Measurements from ENCODE around the gene SFPQ. TPM values are rescaled to one million over a fixed set of nuclear protein-coding genes. Genes with fewer than 3 reads are reported as not detected.

Gene SFPQ
- total and polyA plus RNA-seq, 2 of the 8 experiments (the other 6 are each of a cell fraction or from before 2014, with no cell fraction given): 118 to 469 TPM

GRCh38 chr1:35190784-35191183 is 2.2 kb downstream of the SFPQ start:
- Histone ChIP-seq H3K27ac (ENCODE audit: low read depth, low read length) (no peak overlapping the region), H3K23ac (ENCODE audit: insufficient read length) (no peak overlapping the region), H3K18ac (ENCODE audit: extremely low read depth, low read length) (no peak overlapping the region), H2AFZ (ENCODE audit: low read length) (no peak overlapping the region), H3K4ac (replicated peaks; ENCODE audit: insufficient read length, low read depth, low read length) (no peak overlapping the region), H2BK12ac (ENCODE audit: low read depth, low read length) (no peak overlapping the region), H3K79me2 (ENCODE audit: control insufficient read depth in 1 of 2, insufficient read depth in 2 of 2, low read length in 2 of 2) (peaks cover 23 to 72% of the 10 kb centered on the region in 2 experiments), H3K9ac (replicated peaks in 1 of 4; ENCODE audit: extremely low read depth in 1 of 4, low read depth in 3 of 4, low read length in 3 of 4) (peak overlapping the region in 3 of 4 experiments; percentile 9 to 77 (median 31); a peak in 4 of 7 replicates), H3K27me3 (replicated peaks in 1 of 4; ENCODE audit: control insufficient read depth in 3 of 4, extremely low read depth in 1 of 4, insufficient read depth in 3 of 4, low read length in 3 of 4) (no peaks in the 10 kb centered on the region), H2BK20ac (ENCODE audit: low read length) (no peak overlapping the region), H2AK5ac (ENCODE audit: low read depth, low read length) (no peak overlapping the region), H4K91ac (replicated peaks; ENCODE audit: insufficient read length, low read length) (no peak overlapping the region), H3K4me2 (ENCODE audit: insufficient read depth in 1 of 2, low read depth in 2 of 2, low read length in 2 of 2) (peak overlapping the region; percentile 85 to 89), H3K56ac (replicated peaks; ENCODE audit: insufficient read length, low read depth, low read length) (no peak overlapping the region), H3K9me3 (ENCODE audit: insufficient read depth in 2 of 2, low read depth in 1 of 2, low read length in 1 of 2) (no peaks in the 10 kb centered on the region), H3K4me3 (ENCODE audit: extremely low read depth in 1 of 4, insufficient read depth in 2 of 4, low read depth in 3 of 4, low read length in 4 of 4) (peak overlapping the region; percentile 92 to 99 (median 97)), H2BK15ac (ENCODE audit: low read length) (no peak overlapping the region), H2BK120ac (replicated peaks; ENCODE audit: low read depth, low read length) (no peak overlapping the region), H4K20me1 (replicated peaks in 1 of 2; ENCODE audit: control insufficient read depth in 1 of 2, insufficient read depth in 2 of 2, low read length in 2 of 2) (peaks cover 36 to 37% of the 10 kb centered on the region in 2 experiments), H2BK5ac (ENCODE audit: low read depth, low read length) (no peak overlapping the region), H4K8ac (ENCODE audit: extremely low read depth, insufficient read depth, low read length) (no peak overlapping the region), H4K5ac (ENCODE audit: insufficient read length, low read depth, low read length) (no peak overlapping the region), H3K36me3 (ENCODE audit: control insufficient read depth in 2 of 4, insufficient read depth in 4 of 4, low read length in 3 of 4) (peaks cover 44 to 61% (median 57%) of the 10 kb centered on the region in 4 experiments), H3K79me1 (ENCODE audit: low read depth, low read length) (peaks cover 3% of the 10 kb centered on the region; the same call in 1 of the 2 replicates), H3K4me1 (replicated peaks in 1 of 4; ENCODE audit: control insufficient read depth in 3 of 4, insufficient read depth in 4 of 4, low read length in 3 of 4) (peaks cover 6 to 10% (median 8%) of the 10 kb centered on the region in 4 experiments; a peak in 6 of 7 replicates), H3K23me2 (ENCODE audit: low read depth, low read length) (0 out of 2 replicates have a peak, but pooled peaks cover 5% of the 10 kb centered on the region), H3K14ac (ENCODE audit: insufficient read length) (no peak overlapping the region)
- ChIA-PET POLR2A (ENCODE audit: partially characterized antibody) (interaction anchor here (0.7 to 3.9 kb wide), 21 partner anchors 11 to 266 kb away, joined by 3 to 97 read pairs (median 4); partner anchors contain the start of gene ZMYM1), CTCF (ENCODE audit: partially characterized antibody) (interaction anchor here (0.9 to 1.2 kb wide), 2 partner anchors 11 to 152 kb away, joined by 3 to 4 read pairs; no protein-coding TSS in a partner anchor)
- WGBS, 2 experiments (ENCODE audit: extremely low coverage in 1 of 2, insufficient coverage in 1 of 2, insufficient read length in 1 of 2, insufficient replicate concordance in 2 of 2, low coverage in 1 of 2, low lambda C conversion rate in 2 of 2, missing lambda C conversion rate in 1 of 2): 79% methylated on average over 6 of the region's 6 CpGs; no CpG with 5 or more reads in 1 of the 2 experiments
- no peak for DNase-seq (ENCODE audit: low read depth in 1 of 2, low spot score in 2 of 2)
- TF ChIP-seq SP1 (IDR thresholded peaks at IDR 0.05; ENCODE audit: low read depth, low read length): no peak
- no peak for TF ChIP-seq KDM5A (IDR thresholded peaks at IDR 0.05; ENCODE audit: low read length)
- TF ChIP-seq SIRT6 (IDR thresholded peaks at IDR 0.05; ENCODE audit: low read length): no peak
- TF ChIP-seq JUN (IDR thresholded peaks at IDR 0.05; ENCODE audit: low read depth, low read length): no peak
- TF ChIP-seq POLR2A (IDR thresholded peaks at IDR 0.05; ENCODE audit: control extremely low read depth in 1 of 2, low read depth in 2 of 2, low read length in 2 of 2): no peak; a peak in 1 of 3 replicates
- FAIRE-seq: no peak
